Lung (tissue), 12 donors: ENCODE results near the gene SYNE1. TPM values are rescaled to one million over a fixed set of nuclear protein-coding genes. Genes with fewer than 3 reads are reported as not detected.

ENCODE experiments used
- ATAC-seq: fragments of 200-7000 bp; cut with Tn5 transposase; one replicate; pipeline ENCODE4 v1.9.1; 2020; ENCODE audit warnings: moderate number of reproducible peaks; ENCODE audit not compliant: insufficient read depth, low FRiP score
- DNase-seq, 3 donors: peaks; one replicate each; pipeline ENCODE4 v3.0.0-alpha.2; 2013 to 2017
- H3K27ac ChIP-seq, 2 donors: one replicate each; pipeline ENCODE4 v1.5.1; 2013; ENCODE audit warnings: mild to moderate bottlenecking in 2 of 2, moderate library complexity in 2 of 2, control low read depth in 1 of 2, inconsistent platforms in 1 of 2, low read depth in 1 of 2, low read length in 1 of 2
- H3K27me3 ChIP-seq, 3 donors: one replicate each; pipeline ENCODE4 v1.5.1; 2013; ENCODE audit warnings: low read length in 2 of 3; ENCODE audit not compliant: control insufficient read depth in 3 of 3, insufficient read depth in 3 of 3
- H3K36me3 ChIP-seq, 4 donors: one replicate each; pipeline ENCODE4 v1.5.1; 2013; ENCODE audit warnings: low read length in 4 of 4, mild to moderate bottlenecking in 1 of 4, moderate library complexity in 1 of 4; ENCODE audit not compliant: control insufficient read depth in 4 of 4, insufficient read depth in 4 of 4
- H3K4me1 ChIP-seq, 5 donors: one replicate each; pipeline ENCODE4 v1.5.1; 2013; ENCODE audit warnings: low read length in 5 of 5, mild to moderate bottlenecking in 2 of 5, moderate library complexity in 1 of 5; ENCODE audit not compliant: control insufficient read depth in 5 of 5, insufficient read depth in 5 of 5
- H3K4me3 ChIP-seq: one replicate; pipeline ENCODE4 v1.5.1; 2013; ENCODE audit warnings: mild to moderate bottlenecking, control low read depth, moderate library complexity
- H3K9ac ChIP-seq, 2 donors: one replicate each; pipeline ENCODE4 v1.5.1; 2013; ENCODE audit warnings: low read length in 2 of 2, control low read depth in 1 of 2; ENCODE audit not compliant: insufficient read depth in 1 of 2
- H3K9me3 ChIP-seq, 4 donors: one replicate each; pipeline ENCODE4 v1.5.1; 2013; ENCODE audit warnings: low read length in 3 of 4, mild to moderate bottlenecking in 1 of 4, moderate library complexity in 1 of 4; ENCODE audit not compliant: control insufficient read depth in 4 of 4, insufficient read depth in 3 of 4
- CTCF ChIP-seq: IDR thresholded peaks from 2 replicates; pipeline ENCODE4 v1.5.1; 2012; ENCODE audit warnings: mild to moderate bottlenecking; ENCODE audit errors: control extremely low read depth, extremely low read depth
- WGBS, 2 donors: extraction: QIAGEN DNeasy Blood & Tissue Kit; methylation state at CpG; one replicate each; pipeline ENCODE4 v1.1.7; 2013; 5-methylcytosine and 5-hydroxymethylcytosine counted together
- polyA plus RNA-seq, 2 donors: library from polyadenylated mRNA; stranded (reverse); fragments of 200-250 nt; gene quantifications; one replicate each; pipeline ENCODE4 v1.2.1, GENCODE V29; 2013
- total RNA-seq, 2 donors: library from RNA; depleted of rRNA in 1 of 2; stranded (reverse); fragments of >200 nt in 1 of 2; gene quantifications; one replicate each; pipeline ENCODE4 v1.2.1, GENCODE V29; 2014 to 2021
- donor health status: control.
- donor health status: control.
- donor health status: Bipolar disorder and iron deficiency.
- donor health status: healthy.
- donor health status: DM: yes; HTN: yes; CAD: no.

Gene SYNE1
- total and polyA plus RNA-seq, 4 donors = 26.4 to 352 (median 131) TPM

GRCh38 chr6:152223636-152224035 lies 413.5 kb downstream of the SYNE1 start:
- H3K9ac ChIP-seq = no peak overlapping the region
- no peak for TF ChIP-seq CTCF
- no peak for DNase-seq
- 86 to 91% methylated on average over 3 of the region's 3 CpGs for WGBS, 2 donors
- no peak overlapping the region for H3K27ac ChIP-seq
- no peak for ATAC-seq
- H3K4me1 ChIP-seq = peaks cover 0 to 2% (median 0%) of the 10 kb centered on the region in 5 donors
- H3K36me3 ChIP-seq = peaks cover 19 to 61% (median 33%) of the 10 kb centered on the region in 4 donors
- no peaks in the 10 kb centered on the region for H3K27me3 ChIP-seq
- peaks cover 6 to 9% (median 8%) of the 10 kb centered on the region in 4 donors for H3K9me3 ChIP-seq
- H3K4me3 ChIP-seq = no peak overlapping the region

- peaks cover 29 to 64% (median 36%) of the 10 kb centered on the region in 4 donors for H3K36me3 ChIP-seq
- DNase-seq = no peak
Observed at GRCh38 chr6:152221806-152222628, 415.1 kb downstream of the SYNE1 start.

GRCh38 chr6:152220786-152221185 lies 416.4 kb downstream of the SYNE1 start:
- no peak overlapping the region for H3K4me3 ChIP-seq
- H3K36me3 ChIP-seq = peaks cover 33 to 66% (median 44%) of the 10 kb centered on the region in 4 donors
- TF ChIP-seq CTCF = no peak
- peak overlapping the region in 1 of 2 donors; percentile 42 for H3K27ac ChIP-seq
- H3K4me1 ChIP-seq = peaks cover 0 to 1% (median 0%) of the 10 kb centered on the region in 5 donors
- H3K9me3 ChIP-seq = peaks cover 6 to 9% (median 8%) of the 10 kb centered on the region in 4 donors
- no peaks in the 10 kb centered on the region for H3K27me3 ChIP-seq
- no peak overlapping the region for H3K9ac ChIP-seq
- 78 to 82% methylated on average over 4 of the region's 4 CpGs for WGBS, 2 donors
- ATAC-seq (no peak), DNase-seq (peak in 2 of 3 donors; percentile 28 to 50)

More at GRCh38 chr6:152221806-152222628, 415.1 kb downstream of the SYNE1 start:
- ATAC-seq = no peak
- Histone ChIP-seq H3K27me3 (no peaks in the 10 kb centered on the region), H3K4me3 (no peak overlapping the region), H3K27ac (no peak overlapping the region), H3K9ac (no peak overlapping the region), H3K4me1 (peaks cover 0 to 2% (median 0%) of the 10 kb centered on the region in 5 donors), H3K9me3 (peaks cover 6 to 9% (median 8%) of the 10 kb centered on the region in 4 donors)
- TF ChIP-seq CTCF = no peak
- 97% methylated on average over 4 of the region's 4 CpGs for WGBS, 2 donors
